ENCODE results near the gene FRYL. TPM values are rescaled to one million over a fixed set of nuclear protein-coding genes. Genes with fewer than 3 reads are reported as not detected.
"Not testable (repeated sequence)": the region's sequence is repeated elsewhere in the genome, so short reads cannot be mapped to it uniquely, and the experiment has no call there.

The FRYL gene
- total RNA-seq, 4 donors from 2014 or later = 62.5 to 119 (median 98.8) TPM

- Histone ChIP-seq H3K9me3 (no peaks in the 10 kb centered on the region), H3K36me3 (no peaks in the 10 kb centered on the region), H3K4me1 (peaks cover 5 to 8% of the 10 kb centered on the region in 2 donors), H3K27ac (no peak overlapping the region), H3K4me3 (no peak overlapping the region), H3K27me3 (no peaks in the 10 kb centered on the region)
- TF ChIP-seq POLR2A (IDR thresholded peaks at IDR 0.05) (no peak), CTCF (IDR thresholded peaks at IDR 0.05) (no peak)
- no peak for DNase-seq
- intact Hi-C loops (cut with DNase I; ENCODE audit: low total_unique reads) = no loop called here
Observed at GRCh38 chr4:48686369-48686768, 93.7 kb downstream of the FRYL start.

- intact Hi-C loops (cut with DNase I; ENCODE audit: low total_unique reads) = no loop called here
- no peak for DNase-seq
- Histone ChIP-seq H3K9me3 (no peaks in the 10 kb centered on the region), H3K4me1 (no peaks in the 10 kb centered on the region), H3K4me3 (no peak overlapping the region), H3K27me3 (no peaks in the 10 kb centered on the region), H3K36me3 (no peaks in the 10 kb centered on the region), H3K27ac (no peak overlapping the region)
- TF ChIP-seq CTCF (IDR thresholded peaks at IDR 0.05) (no peak), POLR2A (IDR thresholded peaks at IDR 0.05) (no peak)
Observed at GRCh38 chr4:48683784-48684666, 96.1 kb downstream of the FRYL start.

- H3K4me1 ChIP-seq; H3K4me3 ChIP-seq; H3K27me3 ChIP-seq; H3K36me3 ChIP-seq; H3K9me3 ChIP-seq; DNase-seq; intact Hi-C loops (cut with DNase I; ENCODE audit: low total_unique reads); H3K27ac ChIP-seq: not testable (repeated sequence)
Observed at GRCh38 chr4:48682870-48683269, 97.2 kb downstream of the FRYL start.

GRCh38 chr4:48681856-48682255 is 98.2 kb downstream of the FRYL start:
- DNase-seq = no peak

GRCh38 chr4:48680848-48681568 is 99.1 kb downstream of the FRYL start:
- H3K4me1 ChIP-seq = no peaks in the 10 kb centered on the region
- no peaks in the 10 kb centered on the region for H3K27me3 ChIP-seq
- intact Hi-C loops (cut with DNase I; ENCODE audit: low total_unique reads) = no loop called here
- no peaks in the 10 kb centered on the region for H3K9me3 ChIP-seq
- DNase-seq = no peak
- no peak overlapping the region for H3K27ac ChIP-seq
- TF ChIP-seq POLR2A (IDR thresholded peaks at IDR 0.05) (no peak), CTCF (IDR thresholded peaks at IDR 0.05) (no peak)
- H3K4me3 ChIP-seq = no peak overlapping the region
- no peaks in the 10 kb centered on the region for H3K36me3 ChIP-seq

More at GRCh38 chr4:48681856-48682255, 98.2 kb downstream of the FRYL start:
- Histone ChIP-seq H3K27me3 (no peaks in the 10 kb centered on the region), H3K9me3 (no peaks in the 10 kb centered on the region), H3K27ac (no peak overlapping the region), H3K36me3 (no peaks in the 10 kb centered on the region), H3K4me3 (no peak overlapping the region), H3K4me1 (no peaks in the 10 kb centered on the region)
- TF ChIP-seq POLR2A (IDR thresholded peaks at IDR 0.05) (no peak), CTCF (IDR thresholded peaks at IDR 0.05) (peak in 1 of 4 experiments; percentile 36)
- intact Hi-C loops (cut with DNase I; ENCODE audit: low total_unique reads) = no loop called here

All from uterus (tissue), 4 donors.